GM10266 (cell line): ENCODE results near the gene CLIP1.
A peak's percentile ranks its signal among the peaks of the same experiment; 100 is the strongest.
"Not testable (repeated sequence)": the region's sequence is repeated elsewhere in the genome, so short reads cannot be mapped to it uniquely, and the experiment has no call there.

Experiments
- DNase-seq: peaks from one replicate; pipeline ENCODE4 v3.0.0; 2012; ENCODE audit errors: extremely low spot score
- TF ChIP-seq, protein P1 (sequence below): IDR thresholded peaks from 2 replicates; pipeline ENCODE4 v1.5.1; 2012; ENCODE audit warnings: mild to moderate bottlenecking, low read depth; ENCODE audit not compliant: control insufficient read depth, insufficient read depth; ENCODE audit errors: missing control alignments

CLIP1 gene

DNA sequence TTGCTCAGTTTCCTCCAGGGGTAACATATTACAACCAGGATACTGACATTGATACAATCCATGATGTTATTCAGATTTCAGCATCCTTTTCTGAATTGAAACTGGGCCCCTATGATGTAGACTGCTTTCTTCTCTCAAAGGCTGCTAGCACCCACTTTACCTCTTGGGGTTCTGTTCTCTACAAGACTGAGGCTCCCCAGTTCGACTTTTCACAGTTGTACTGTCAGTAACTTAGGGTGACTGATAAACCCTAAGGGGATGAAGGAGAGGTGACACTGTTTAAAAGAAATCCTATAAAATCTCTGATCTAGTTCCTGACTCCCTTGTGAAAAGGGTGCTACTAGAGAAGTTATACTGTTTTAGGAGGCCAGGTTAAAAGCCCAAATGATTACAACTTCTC lies 157.0 kb downstream of the CLIP1 start:
- DNase-seq: no peak
- TF ChIP-seq, protein P1, sequence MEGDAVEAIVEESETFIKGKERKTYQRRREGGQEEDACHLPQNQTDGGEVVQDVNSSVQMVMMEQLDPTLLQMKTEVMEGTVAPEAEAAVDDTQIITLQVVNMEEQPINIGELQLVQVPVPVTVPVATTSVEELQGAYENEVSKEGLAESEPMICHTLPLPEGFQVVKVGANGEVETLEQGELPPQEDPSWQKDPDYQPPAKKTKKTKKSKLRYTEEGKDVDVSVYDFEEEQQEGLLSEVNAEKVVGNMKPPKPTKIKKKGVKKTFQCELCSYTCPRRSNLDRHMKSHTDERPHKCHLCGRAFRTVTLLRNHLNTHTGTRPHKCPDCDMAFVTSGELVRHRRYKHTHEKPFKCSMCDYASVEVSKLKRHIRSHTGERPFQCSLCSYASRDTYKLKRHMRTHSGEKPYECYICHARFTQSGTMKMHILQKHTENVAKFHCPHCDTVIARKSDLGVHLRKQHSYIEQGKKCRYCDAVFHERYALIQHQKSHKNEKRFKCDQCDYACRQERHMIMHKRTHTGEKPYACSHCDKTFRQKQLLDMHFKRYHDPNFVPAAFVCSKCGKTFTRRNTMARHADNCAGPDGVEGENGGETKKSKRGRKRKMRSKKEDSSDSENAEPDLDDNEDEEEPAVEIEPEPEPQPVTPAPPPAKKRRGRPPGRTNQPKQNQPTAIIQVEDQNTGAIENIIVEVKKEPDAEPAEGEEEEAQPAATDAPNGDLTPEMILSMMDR: no peak

DNA sequence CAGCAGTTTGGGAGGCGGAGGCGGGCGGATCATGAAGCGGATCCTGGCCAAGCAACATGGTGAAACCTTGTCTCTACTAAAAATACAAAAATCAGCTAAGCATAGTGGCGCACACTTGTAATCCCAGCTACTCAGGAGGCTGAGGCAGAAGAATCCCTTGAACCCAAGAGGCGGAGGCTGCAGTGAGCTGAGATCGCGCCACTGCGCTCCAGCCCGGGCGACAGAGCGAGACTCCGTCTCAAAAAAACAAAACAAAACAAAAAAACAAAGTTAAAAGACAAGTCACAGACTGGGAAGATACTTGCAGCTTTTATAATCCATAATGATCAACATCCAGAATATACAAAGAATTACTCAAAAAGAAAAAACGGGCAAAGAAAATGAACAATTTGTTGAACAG lies 161.7 kb downstream of the CLIP1 start:
- DNase-seq: not testable (repeated sequence)

DNA sequence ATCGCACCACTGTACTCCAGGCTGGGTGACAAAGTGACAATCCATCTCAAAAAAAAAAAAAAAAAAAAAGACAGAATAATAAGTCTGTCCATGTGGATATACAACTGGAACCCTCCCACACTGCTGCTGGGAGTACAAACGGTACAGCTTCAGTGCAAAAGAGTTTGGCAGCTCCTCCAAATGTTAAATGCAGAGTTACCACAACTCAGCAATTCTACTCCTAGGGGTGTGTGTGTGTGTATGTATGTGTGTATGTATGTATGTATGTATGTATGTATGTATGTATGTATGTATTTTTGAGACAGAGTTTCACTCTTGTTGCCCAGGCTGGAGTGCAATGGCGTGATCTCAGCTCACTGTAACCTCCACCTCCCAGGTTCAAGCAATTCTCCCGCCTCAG lies 163.5 kb downstream of the CLIP1 start:
- DNase-seq: not testable (repeated sequence)

DNA sequence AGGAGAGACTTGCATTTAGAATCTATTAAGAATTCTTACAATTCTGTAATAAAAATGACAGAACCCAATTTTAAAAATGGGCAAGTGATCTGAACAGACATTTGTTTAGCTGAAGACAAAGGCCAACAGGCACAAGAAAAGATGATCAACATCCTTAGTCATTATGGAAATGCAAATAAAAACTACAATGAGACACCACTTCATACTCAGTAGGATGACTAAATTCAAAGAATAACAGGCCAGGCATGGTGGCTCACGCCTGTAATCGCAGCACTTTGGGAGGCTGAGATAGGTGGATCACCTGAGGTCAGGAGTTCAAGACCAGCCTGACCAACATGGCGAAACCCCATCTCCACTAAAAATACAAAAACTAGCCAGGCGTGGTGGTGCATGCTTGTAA lies 164.0 kb downstream of the CLIP1 start:
- not testable (repeated sequence) for DNase-seq

DNA sequence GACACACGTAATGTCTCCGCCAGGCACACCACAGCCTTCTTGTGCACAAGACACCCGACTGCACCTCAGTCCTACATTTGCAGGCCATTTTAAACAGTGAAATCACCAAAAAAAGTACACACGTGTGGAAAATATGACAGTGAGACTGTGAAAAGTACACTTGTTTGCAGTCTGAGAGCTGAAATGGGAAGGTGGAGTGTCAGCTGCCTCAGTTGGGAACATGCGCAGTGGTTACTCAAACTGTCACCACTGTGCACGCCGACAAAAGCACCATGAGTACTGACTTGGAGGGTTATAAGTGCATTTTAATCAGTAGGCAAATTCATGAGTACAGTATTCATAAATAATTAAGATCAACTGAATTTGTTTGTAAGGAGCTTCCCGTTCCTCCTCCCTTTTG lies 171.9 kb downstream of the CLIP1 start:
- DNase-seq: no peak
- TF ChIP-seq, protein P1: no peak

DNA sequence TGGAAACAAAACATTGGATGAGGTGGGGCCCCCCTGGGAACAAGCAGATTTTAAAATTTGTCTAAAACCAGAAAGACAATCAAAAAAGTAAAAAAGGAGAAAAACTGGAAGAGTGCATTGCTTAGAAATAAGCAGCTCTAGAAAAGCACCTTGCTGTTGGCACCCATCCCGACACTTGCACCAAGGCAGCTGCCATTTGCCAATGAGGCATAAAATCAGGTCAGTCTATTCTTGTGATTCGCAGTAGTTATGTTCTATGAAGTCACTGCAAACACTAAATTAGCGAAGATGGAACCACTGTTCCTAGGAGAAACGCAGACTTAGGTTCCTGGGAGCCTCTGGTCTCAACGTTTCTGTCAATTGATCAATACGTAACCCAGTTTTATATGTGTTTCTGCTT lies 172.4 kb downstream of the CLIP1 start:
- no peak for DNase-seq
- TF ChIP-seq, protein P1: no peak

DNA sequence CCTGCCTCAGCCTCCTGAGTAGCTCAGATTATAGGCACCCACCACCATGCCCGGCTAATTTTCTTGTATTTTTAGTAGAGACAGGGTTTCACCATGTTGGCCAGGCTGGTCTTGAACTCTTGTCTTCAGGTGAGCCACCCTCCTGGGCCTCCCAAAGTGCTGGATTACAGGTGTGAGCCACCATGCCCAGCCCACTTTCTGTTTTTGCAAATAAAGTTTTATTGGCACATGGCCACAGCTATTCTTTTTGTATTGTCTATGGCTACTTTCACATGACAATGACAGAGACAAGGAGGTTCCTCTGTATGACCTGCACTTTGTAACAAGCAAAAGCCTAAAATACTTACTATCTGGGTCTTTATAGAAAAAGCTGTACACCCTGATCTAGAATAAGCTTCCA lies 176.9 kb downstream of the CLIP1 start:
- TF ChIP-seq, protein P1: no peak
- DNase-seq: no peak

DNA sequence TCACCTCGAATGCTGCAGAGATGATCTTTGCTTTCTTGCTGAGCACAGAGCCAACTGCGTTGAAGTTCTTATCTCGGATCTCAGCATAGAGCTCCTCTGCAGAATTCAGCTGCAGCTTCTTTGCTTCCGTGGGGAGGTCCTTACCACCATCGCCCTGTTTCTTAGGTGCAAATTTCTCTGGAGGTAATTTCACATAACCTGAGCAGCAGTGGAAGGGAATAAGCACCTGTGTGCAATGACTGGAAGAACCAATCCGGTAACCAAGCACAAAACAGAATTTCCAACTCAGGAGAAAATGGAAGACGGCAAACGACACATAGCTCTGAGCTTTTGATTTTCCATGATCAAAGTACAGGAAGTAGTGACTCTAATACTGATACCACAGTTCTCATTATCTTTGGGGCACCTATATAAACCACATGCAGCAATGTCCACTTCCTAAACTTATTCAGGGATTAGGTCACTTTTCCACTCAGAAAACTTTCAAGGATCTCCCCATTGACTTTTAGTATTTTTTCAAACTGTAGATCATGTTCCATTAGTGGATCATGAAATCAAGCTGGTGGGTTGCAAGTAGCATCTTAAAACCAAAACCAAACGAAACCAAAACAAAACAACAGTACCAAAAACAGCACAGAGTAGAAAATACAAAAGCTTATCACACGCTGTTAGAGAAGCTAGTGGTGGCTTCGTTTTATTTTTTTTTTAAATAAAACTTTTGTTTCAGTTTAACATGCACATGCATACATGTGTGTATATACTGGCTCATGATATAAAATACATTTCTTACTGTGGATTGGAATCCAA lies 177.7 kb downstream of the CLIP1 start:
- TF ChIP-seq, protein P1: no peak
- peak; percentile 38 for DNase-seq

DNA sequence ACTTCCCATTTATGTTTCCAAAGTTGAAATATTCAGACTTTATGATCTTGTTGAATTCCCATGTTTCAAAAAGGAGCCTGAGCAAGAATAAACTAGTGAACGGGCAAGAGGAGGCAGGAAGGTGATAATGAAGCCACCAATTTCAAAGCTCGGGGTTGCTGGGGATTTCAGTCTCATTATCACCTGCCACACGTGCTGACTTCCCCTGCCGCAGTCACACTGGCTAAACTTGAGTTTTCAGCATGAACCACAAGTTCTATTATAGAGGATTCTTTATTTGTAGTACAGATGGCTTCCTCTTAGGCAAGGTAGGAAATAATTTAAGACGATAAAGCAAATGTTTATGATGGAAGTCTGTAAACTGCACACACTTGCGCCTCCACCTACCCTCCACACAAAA lies 178.5 kb downstream of the CLIP1 start:
- TF ChIP-seq, protein P1: no peak

More for the DNA sequence above, 178.5 kb downstream of the CLIP1 start:
- DNase-seq: no peak
